ENCODE measurements around the gene IL9.
"Not testable (repeated sequence)": the region's sequence is repeated elsewhere in the genome, so short reads cannot be mapped to it uniquely, and the experiment has no call there.

The IL9 gene

DNA sequence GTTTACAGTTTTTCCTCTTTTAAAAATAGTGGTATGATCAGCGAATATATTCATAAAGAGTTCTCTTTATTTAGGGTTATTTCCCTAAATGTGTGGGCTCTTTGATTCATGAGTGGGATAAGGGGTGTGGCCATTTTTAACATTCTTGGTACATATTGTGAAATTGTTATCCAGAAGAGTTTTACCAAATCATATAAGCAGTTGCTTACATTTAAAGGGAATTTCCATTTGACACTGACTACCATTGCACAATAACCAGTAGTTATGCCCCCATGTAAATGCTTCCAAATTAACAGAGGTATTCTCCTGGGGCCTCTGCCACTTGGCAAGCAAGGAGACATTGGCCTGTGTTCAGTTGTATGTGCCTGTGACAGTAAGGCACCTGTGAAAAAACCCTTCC, 34.0 kb downstream of the IL9 start:
- H3K4me2 ChIP-seq (ENCODE audit: low read length), result no peak overlapping the region
- no peaks in the 10 kb centered on the region for H3K36me3 ChIP-seq (ENCODE audit: insufficient read depth, low read length)
- TF ChIP-seq EZH2 (IDR thresholded peaks at IDR 0.05; ENCODE audit: borderline replicate concordance, low read length), result no peak
- TF ChIP-seq, protein P1, sequence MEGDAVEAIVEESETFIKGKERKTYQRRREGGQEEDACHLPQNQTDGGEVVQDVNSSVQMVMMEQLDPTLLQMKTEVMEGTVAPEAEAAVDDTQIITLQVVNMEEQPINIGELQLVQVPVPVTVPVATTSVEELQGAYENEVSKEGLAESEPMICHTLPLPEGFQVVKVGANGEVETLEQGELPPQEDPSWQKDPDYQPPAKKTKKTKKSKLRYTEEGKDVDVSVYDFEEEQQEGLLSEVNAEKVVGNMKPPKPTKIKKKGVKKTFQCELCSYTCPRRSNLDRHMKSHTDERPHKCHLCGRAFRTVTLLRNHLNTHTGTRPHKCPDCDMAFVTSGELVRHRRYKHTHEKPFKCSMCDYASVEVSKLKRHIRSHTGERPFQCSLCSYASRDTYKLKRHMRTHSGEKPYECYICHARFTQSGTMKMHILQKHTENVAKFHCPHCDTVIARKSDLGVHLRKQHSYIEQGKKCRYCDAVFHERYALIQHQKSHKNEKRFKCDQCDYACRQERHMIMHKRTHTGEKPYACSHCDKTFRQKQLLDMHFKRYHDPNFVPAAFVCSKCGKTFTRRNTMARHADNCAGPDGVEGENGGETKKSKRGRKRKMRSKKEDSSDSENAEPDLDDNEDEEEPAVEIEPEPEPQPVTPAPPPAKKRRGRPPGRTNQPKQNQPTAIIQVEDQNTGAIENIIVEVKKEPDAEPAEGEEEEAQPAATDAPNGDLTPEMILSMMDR (IDR thresholded peaks at IDR 0.05; ENCODE audit: low read length), result no peak
- H2AFZ ChIP-seq (ENCODE audit: low read length), result no peak overlapping the region
- H3K9me2 ChIP-seq (ENCODE audit: low read depth, low read length), result no peaks in the 10 kb centered on the region
- H3K4me3 ChIP-seq (ENCODE audit: low read depth, low read length, poor library complexity, severe bottlenecking), result no peak overlapping the region
- H3K9me3 ChIP-seq (ENCODE audit: low read length), result no peaks in the 10 kb centered on the region
- no peaks in the 10 kb centered on the region for H3K4me1 ChIP-seq (ENCODE audit: insufficient read depth, low read length, severe bottlenecking)
- no peaks in the 10 kb centered on the region; the same call in 1 of the 2 replicates for H3K27me3 ChIP-seq (ENCODE audit: insufficient read depth, low read length)
- H3F3A ChIP-seq (ENCODE audit: insufficient read depth, low read length), result no peaks in the 10 kb centered on the region
- H3K79me2 ChIP-seq (ENCODE audit: insufficient read depth, low read length), result no peaks in the 10 kb centered on the region
- H3K27ac ChIP-seq (ENCODE audit: low read depth, low read length, poor library complexity, severe bottlenecking), result no peak overlapping the region
- no peaks in the 10 kb centered on the region for H4K20me1 ChIP-seq (ENCODE audit: insufficient read depth, low read length)
- no peak overlapping the region for H3K9ac ChIP-seq (ENCODE audit: low read length)

DNA sequence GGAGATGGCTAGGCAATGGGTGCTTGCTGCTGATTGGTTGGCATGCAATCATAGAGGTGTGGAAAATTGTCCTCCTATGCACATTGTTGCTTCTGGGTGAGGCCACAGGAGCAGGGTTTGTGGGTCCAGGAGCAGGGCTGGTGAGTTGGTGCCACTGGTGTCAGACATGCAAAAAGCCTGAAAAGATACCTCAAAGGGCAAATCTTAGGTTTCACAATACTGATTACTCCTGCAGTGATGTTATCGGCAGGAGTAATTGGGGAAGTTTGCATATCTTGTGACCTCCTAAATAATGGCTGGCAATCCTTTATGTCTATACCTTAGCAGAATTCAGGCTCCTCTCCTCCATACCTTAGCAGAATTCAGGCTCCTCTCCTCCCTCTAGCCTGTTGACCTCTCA, 36.0 kb downstream of the IL9 start:
- Histone ChIP-seq H3K9ac (ENCODE audit: low read length) (no peak overlapping the region), H3K4me2 (ENCODE audit: low read length) (no peak overlapping the region), H3K36me3 (ENCODE audit: insufficient read depth, low read length) (no peaks in the 10 kb centered on the region)

DNA sequence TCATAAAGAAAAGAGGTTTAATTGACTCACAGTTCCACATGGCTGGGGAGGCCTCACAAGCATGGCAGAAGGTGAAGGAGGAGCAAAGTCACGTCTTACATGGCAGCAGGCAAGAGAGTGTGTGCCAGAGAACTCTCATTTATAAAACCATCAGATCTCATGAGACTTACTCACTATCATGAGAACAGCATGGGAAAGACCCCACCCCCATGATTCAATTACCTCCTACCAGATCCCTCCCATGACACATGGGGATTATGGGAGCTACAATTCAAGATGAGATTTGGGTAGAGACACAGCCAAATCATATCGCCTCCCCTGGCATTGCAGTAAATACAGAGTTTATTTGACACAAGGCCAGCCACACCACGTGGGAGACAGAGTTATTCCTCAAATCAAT, 36.5 kb downstream of the IL9 start:
- H3K36me3 ChIP-seq (ENCODE audit: insufficient read depth, low read length); H3K27ac ChIP-seq (ENCODE audit: low read depth, low read length, poor library complexity, severe bottlenecking); H3K79me2 ChIP-seq (ENCODE audit: insufficient read depth, low read length); H4K20me1 ChIP-seq (ENCODE audit: insufficient read depth, low read length); H3K9me3 ChIP-seq (ENCODE audit: low read length); H2AFZ ChIP-seq (ENCODE audit: low read length); H3K9ac ChIP-seq (ENCODE audit: low read length); H3K4me3 ChIP-seq (ENCODE audit: low read depth, low read length, poor library complexity, severe bottlenecking); H3K9me2 ChIP-seq (ENCODE audit: low read depth, low read length); H3K4me2 ChIP-seq (ENCODE audit: low read length); H3F3A ChIP-seq (ENCODE audit: insufficient read depth, low read length); H3K4me1 ChIP-seq (ENCODE audit: insufficient read depth, low read length, severe bottlenecking); H3K27me3 ChIP-seq (ENCODE audit: insufficient read depth, low read length): not testable (repeated sequence)

More for the DNA sequence above, 36.0 kb downstream of the IL9 start:
- Histone ChIP-seq H3K4me3 (ENCODE audit: low read depth, low read length, poor library complexity, severe bottlenecking) (no peak overlapping the region), H3K9me3 (ENCODE audit: low read length) (no peaks in the 10 kb centered on the region), H3F3A (ENCODE audit: insufficient read depth, low read length) (no peaks in the 10 kb centered on the region), H3K27ac (ENCODE audit: low read depth, low read length, poor library complexity, severe bottlenecking) (no peak overlapping the region), H3K27me3 (ENCODE audit: insufficient read depth, low read length) (no peaks in the 10 kb centered on the region; the same call in 1 of the 2 replicates), H3K9me2 (ENCODE audit: low read depth, low read length) (no peaks in the 10 kb centered on the region), H3K79me2 (ENCODE audit: insufficient read depth, low read length) (no peaks in the 10 kb centered on the region), H3K4me1 (ENCODE audit: insufficient read depth, low read length, severe bottlenecking) (no peaks in the 10 kb centered on the region), H4K20me1 (ENCODE audit: insufficient read depth, low read length) (no peaks in the 10 kb centered on the region), H2AFZ (ENCODE audit: low read length) (no peak overlapping the region)
- TF ChIP-seq EZH2 (IDR thresholded peaks at IDR 0.05; ENCODE audit: borderline replicate concordance, low read length), result no peak
- TF ChIP-seq, protein P1 (IDR thresholded peaks at IDR 0.05; ENCODE audit: low read length), result no peak

DNA sequence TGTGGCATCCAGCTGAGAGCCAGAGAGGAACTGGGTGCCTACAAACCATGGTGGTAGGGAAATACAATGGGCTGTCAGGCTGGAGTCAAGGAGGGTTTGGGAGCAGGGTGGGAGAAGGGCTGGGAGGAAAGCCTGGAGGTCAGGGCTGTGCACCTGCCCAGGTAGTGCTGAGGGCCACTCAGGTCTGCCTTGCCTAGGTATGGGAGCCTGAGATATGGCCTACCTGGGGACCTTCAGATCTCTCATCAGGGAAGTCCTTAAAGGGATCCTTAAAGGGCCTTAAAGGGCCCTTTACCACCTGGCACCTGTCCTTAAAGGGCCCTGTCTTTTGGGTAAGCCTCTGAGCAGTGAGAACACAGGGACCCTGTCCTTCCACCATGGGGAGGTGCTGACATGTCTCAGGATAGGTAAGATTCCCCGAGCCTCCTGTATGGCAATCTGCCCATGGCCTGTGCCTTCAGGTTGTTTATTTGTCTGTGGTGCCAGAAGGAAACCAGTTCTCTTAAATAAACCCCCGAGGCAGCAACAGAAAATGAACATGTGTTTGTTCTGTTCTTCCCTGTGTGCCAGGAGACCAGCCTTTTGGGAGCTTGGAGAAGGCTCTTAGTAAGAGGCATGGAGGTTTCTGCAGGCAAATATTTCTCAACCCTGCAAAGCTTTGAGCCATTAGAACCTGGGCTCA, 37.9 kb downstream of the IL9 start:
- Histone ChIP-seq H3K9me2 (ENCODE audit: low read depth, low read length) (no peaks in the 10 kb centered on the region), H3K4me2 (ENCODE audit: low read length) (no peak overlapping the region), H3K36me3 (ENCODE audit: insufficient read depth, low read length) (no peaks in the 10 kb centered on the region)

More for the DNA sequence above, 37.9 kb downstream of the IL9 start:
- Histone ChIP-seq H3K9me3 (ENCODE audit: low read length) (no peaks in the 10 kb centered on the region), H3K27ac (ENCODE audit: low read depth, low read length, poor library complexity, severe bottlenecking) (no peak overlapping the region), H3K9ac (ENCODE audit: low read length) (no peak overlapping the region), H3K27me3 (ENCODE audit: insufficient read depth, low read length) (no peaks in the 10 kb centered on the region; the same call in 1 of the 2 replicates), H2AFZ (ENCODE audit: low read length) (no peak overlapping the region), H3K4me3 (ENCODE audit: low read depth, low read length, poor library complexity, severe bottlenecking) (no peak overlapping the region), H3K4me1 (ENCODE audit: insufficient read depth, low read length, severe bottlenecking) (no peaks in the 10 kb centered on the region), H3F3A (ENCODE audit: insufficient read depth, low read length) (no peaks in the 10 kb centered on the region), H3K79me2 (ENCODE audit: insufficient read depth, low read length) (no peaks in the 10 kb centered on the region), H4K20me1 (ENCODE audit: insufficient read depth, low read length) (no peaks in the 10 kb centered on the region)
- TF ChIP-seq, protein P1 (IDR thresholded peaks at IDR 0.05; ENCODE audit: low read length), result no peak
- no peak for TF ChIP-seq EZH2 (IDR thresholded peaks at IDR 0.05; ENCODE audit: borderline replicate concordance, low read length)

Data from OCI-LY1 (cell line).